SK-N-SH (cell line): ENCODE measurements around the gene B3GALT5.

ENCODE experiments used
- CHD2 ChIP-seq: fragments of 150-350 bp; IDR thresholded peaks from 2 replicates; pipeline ENCODE4 v1.6.1; 2018; ENCODE audit warnings: low read length; ENCODE audit not compliant: partially characterized antibody
- CTCF ChIP-seq: fragments of 200-600 bp; sonication (generic); IDR thresholded peaks from 2 replicates; pipeline ENCODE4 v1.6.1; 2017; ENCODE audit warnings: antibody characterized with exemption, mild to moderate bottlenecking, moderate library complexity
- EP300 ChIP-seq, 2 experiments: IDR thresholded peaks; 2 replicates each; pipeline versions ENCODE4 v1.4.0 to v1.6.1; 2012; ENCODE audit warnings: borderline replicate concordance in 1 of 2, low read depth in 1 of 2, low read length in 1 of 2
- EZH2phosphoT487 ChIP-seq: fragments of 200-600 bp; sonication (generic); IDR thresholded peaks from 2 replicates; pipeline ENCODE4 v1.6.1; 2017; ENCODE audit warnings: low read depth, mixed run types, mild to moderate bottlenecking, antibody characterized with exemption, moderate library complexity, borderline replicate concordance
- GATA2 ChIP-seq: sonication (generic); formaldehyde crosslinking; IDR thresholded peaks from 2 replicates; pipeline ENCODE4 v1.5.0; 2020; ENCODE audit warnings: mild to moderate bottlenecking, missing genetic modification reagents
- JUND ChIP-seq: IDR thresholded peaks from 2 replicates; pipeline ENCODE4 v1.4.0; 2012
- MAX ChIP-seq: IDR thresholded peaks from 2 replicates; pipeline ENCODE4 v1.4.0; 2012; ENCODE audit warnings: low read depth
- NRF1 ChIP-seq: IDR thresholded peaks from 2 replicates; pipeline ENCODE4 v1.6.1; 2012; ENCODE audit warnings: low read depth, mild to moderate bottlenecking, low read length
- POLR2AphosphoS5 ChIP-seq: IDR thresholded peaks from 2 replicates; pipeline ENCODE4 v1.6.1; 2012; ENCODE audit warnings: low read depth, low read length
- REST ChIP-seq: IDR thresholded peaks from 2 replicates; pipeline ENCODE4 v1.6.1; 2012; ENCODE audit warnings: mild to moderate bottlenecking, low read depth, low read length, moderate library complexity
- TCF12 ChIP-seq: IDR thresholded peaks from 2 replicates; pipeline ENCODE4 v1.4.0; 2012
- TF ChIP-seq, protein P1 (sequence below): IDR thresholded peaks from 2 replicates; pipeline ENCODE4; 2012

- TF ChIP-seq CTCF (no peak), REST (no peak), TCF12 (no peak), CHD2 (no peak), EZH2phosphoT487 (no peak), EP300 (IDR thresholded peaks at IDR 0.05; ENCODE audit: borderline replicate concordance in 1 of 2, low read depth in 1 of 2, low read length in 1 of 2) (no peak), POLR2AphosphoS5 (no peak), GATA2 (no peak), NRF1 (no peak), JUND (no peak), MAX (no peak)
- TF ChIP-seq, protein P1, sequence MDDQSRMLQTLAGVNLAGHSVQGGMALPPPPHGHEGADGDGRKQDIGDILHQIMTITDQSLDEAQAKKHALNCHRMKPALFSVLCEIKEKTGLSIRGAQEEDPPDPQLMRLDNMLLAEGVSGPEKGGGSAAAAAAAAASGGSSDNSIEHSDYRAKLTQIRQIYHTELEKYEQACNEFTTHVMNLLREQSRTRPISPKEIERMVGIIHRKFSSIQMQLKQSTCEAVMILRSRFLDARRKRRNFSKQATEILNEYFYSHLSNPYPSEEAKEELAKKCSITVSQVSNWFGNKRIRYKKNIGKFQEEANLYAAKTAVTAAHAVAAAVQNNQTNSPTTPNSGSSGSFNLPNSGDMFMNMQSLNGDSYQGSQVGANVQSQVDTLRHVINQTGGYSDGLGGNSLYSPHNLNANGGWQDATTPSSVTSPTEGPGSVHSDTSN = no peak
Observed at GRCh38 chr21:39604951-39605350, 7.8 kb upstream of the B3GALT5 start.
